GM21723 (cell line): Measurements from ENCODE around the gene LIPC.

ENCODE experiments used
- ATAC-seq: cut with Tn5 transposase; IDR thresholded peaks from one replicate; pipeline ENCODE4 v1.9.1; 2021; ENCODE audit warnings: mild to moderate bottlenecking, moderate library complexity; ENCODE audit not compliant: unreplicated experiment

Gene LIPC

GRCh38 chr15:58433597-58434333, 2.0 kb downstream of the LIPC start:
- no peak for ATAC-seq

- no peak for ATAC-seq
Observed at GRCh38 chr15:58434334-58434875, 2.6 kb downstream of the LIPC start.

GRCh38 chr15:58436552-58436951, 4.8 kb downstream of the LIPC start:
- no peak for ATAC-seq

GRCh38 chr15:58437531-58438105, 5.8 kb downstream of the LIPC start:
- no peak for ATAC-seq

GRCh38 chr15:58438111-58438510, 6.3 kb downstream of the LIPC start:
- ATAC-seq, result no peak

DNA sequence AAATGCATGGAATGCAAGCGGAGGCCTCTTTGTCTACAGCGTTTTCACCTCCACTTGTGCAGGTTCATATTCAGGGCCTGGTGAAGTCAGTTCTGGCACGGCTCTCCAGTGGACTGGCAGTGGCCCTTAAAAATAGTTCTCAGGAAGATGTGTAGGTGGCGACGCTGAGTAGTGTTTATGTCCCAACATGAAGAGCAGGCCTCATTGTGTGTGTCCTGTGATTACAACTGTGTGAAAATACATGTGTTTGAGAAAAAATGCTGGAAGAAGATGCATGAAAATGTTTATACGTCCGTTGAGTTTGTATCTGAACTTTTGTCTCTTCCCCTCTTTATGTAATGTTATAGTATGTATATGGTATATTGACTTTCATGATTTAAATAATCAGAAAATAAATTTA, 7.2 kb downstream of the LIPC start:
- no peak for ATAC-seq

DNA sequence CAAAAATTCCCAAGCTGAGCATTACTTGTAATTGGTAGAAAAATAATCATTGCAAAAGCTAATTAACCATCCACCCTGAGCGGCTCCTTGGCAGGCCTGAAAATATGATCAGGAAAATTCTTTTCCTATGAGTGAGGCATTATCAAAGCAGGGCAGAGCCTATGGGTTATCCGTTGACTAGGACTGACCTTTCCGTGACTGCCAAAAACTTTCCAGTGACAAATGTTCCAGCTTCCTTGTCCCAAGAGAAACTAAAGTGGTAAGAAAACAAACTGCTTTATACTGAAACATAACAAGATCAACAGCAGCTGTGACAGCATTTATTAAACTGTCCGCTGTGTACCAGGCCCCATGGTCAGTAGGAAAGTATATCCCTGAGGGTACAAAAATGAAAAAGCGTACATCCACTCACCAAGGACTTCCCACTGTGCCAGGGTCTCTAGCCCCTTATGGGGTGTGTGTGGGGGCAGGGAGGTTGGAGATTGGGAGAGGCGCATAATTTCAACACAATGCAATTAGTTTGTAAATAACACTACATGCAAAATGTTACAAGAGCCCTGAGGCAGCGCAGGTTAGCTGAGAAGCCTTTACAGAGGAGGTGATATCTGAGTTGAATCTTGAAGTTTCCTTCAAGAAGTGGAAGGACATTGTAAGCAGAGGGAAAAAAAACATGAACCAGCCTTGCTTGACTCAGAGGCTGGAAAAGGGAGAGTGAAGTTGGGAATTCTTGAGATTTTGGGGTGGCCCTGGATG, 8.5 kb downstream of the LIPC start:
- no peak for ATAC-seq

- no peak for ATAC-seq
Observed at GRCh38 chr15:58440922-58441321, 9.1 kb downstream of the LIPC start.

DNA sequence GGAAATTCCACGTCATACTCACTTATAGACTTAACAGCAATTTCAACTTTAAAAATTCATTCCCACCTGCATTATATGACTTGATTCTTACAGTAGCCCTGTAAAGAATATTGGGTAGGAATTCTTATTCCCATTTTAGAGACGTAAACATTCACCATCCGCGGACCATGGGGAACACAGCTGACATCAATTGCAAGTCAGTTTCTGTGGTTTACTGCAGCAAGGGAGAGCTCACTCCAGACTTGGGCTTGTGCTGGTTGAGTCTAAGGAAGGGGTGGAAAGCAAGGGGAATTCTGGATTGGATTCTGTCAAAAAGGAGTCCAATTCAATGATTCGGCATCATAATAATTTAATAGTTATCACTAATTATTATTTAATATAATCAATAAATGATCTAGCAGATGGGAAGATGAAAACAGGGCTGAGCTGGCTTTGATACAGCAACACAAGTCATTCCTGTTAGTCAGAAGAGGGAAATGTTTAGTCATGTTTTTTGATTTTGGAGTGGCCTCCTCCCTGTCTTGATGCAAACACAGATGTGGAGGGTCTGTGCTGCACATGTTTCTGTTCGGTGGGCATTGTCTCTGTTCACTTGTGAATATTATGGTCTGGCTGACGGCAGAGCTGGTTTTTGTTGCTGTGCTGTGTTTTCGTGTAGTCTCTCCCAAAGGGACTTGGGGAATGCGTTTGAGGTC, 9.7 kb downstream of the LIPC start:
- ATAC-seq, result no peak

DNA sequence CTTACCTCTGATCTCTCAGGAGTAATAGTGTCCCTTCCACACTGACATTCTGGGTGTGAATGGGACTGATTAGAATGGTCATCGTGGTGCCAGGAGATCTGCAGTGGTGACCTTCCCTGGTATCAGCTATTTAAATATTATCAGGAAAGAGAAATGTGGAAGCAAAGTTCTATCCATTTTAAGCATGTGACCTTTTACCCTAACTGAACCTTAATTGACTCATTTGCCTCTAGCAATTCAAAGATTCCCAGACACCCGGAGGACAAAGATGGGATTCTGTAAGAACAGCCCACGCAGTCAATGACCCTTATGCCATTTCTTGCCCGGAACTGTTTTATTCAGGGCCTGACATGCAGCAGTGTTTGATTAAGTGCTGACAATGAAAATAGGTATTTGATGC, 10.3 kb downstream of the LIPC start:
- ATAC-seq, result no peak

DNA sequence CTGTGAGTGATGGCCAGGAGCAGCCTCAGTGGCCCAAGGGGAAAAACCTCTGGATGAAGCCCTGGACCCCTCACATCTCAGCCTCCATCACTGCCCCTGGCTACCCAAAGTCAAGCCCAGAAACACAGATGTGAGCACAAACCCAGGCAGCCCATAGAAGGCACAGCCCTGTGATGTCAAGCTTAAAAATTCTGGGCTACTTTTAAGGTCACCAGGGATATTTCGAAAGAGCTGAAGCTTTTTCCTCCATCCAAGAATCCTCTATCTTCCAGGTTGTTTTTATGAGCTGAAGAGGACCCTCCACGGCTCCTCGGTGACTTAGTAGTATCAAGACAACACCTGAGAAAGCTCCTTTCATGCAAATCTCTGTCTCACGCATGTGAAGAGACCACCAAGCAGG, 11.5 kb downstream of the LIPC start:
- no peak for ATAC-seq

GRCh38 chr15:58444056-58444455, 12.3 kb downstream of the LIPC start:
- ATAC-seq, result no peak

DNA sequence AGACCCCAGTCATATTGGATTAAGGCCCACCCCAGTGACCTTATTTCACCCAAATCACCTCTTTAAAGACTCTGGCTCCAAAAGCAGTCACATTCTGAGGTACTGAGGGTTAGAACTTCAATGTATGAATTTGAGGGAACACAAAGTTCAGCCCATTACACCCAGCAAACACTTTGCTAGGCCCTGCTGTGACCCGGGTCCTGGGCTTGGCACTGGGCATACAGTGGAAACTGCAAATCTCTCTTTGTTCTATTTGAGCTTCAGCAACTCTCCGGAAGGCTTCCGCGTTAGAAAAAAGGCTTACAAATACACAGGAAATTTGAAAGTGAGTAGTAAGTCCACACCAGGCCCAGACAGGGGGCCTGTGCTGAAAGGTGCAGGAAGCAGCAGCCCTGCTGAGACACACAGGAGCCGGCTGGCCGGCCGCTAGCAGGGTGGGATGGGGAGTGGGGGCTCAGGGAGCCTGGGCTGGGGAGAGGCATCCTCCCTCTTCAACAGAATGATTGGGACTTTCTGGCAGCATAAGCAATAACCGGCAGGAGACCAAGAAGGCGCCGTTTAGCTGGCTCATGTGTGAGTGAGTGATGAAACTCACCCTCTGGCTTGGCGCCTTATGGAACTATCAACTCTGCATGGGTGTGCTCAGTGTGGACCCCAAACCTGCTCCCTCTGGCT, 13.0 kb downstream of the LIPC start:
- no peak for ATAC-seq

DNA sequence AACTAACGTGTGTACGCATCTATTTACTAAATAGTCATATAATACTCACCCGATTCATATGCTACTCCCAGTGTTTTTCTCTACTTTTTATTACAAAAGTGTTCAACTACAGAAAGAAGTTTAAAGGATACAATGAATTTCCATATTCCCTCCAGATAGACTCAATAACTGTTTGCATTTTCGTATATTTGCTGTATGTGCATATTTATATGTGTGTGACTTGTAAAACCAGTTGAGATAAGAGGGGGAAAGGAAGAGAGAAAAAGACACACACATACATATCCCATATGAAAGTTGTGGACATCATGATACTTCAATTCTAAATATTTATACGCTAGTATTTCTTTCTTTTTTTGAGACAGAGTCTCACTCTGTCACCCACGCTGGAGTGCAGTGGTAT, 14.1 kb downstream of the LIPC start:
- no peak for ATAC-seq

- ATAC-seq, result no peak
Observed at GRCh38 chr15:58446521-58446920, 14.7 kb downstream of the LIPC start.

GRCh38 chr15:58447271-58448010, 15.7 kb downstream of the LIPC start:
- ATAC-seq, result no peak

DNA sequence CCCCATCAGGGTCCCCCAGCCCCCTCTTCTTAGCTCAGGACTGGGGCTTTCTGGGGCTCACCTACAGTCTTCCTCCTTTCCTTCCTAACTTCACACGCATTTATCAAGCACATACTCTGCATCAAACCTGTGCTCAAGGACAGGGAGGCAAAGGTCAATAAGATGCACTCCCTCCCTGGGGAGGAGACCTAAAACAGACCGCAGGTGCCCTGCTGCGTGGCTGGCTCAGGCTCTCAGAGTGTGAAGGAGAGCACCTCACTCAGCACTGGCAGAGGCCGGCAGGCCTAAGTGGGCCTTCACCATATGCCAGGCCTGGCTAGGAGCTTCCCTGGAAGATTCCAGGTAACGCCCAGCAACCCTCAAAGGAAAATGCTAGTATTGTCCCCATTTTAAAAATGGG, 16.5 kb downstream of the LIPC start:
- ATAC-seq, result no peak

GRCh38 chr15:58448906-58449305, 17.1 kb downstream of the LIPC start:
- no peak for ATAC-seq

DNA sequence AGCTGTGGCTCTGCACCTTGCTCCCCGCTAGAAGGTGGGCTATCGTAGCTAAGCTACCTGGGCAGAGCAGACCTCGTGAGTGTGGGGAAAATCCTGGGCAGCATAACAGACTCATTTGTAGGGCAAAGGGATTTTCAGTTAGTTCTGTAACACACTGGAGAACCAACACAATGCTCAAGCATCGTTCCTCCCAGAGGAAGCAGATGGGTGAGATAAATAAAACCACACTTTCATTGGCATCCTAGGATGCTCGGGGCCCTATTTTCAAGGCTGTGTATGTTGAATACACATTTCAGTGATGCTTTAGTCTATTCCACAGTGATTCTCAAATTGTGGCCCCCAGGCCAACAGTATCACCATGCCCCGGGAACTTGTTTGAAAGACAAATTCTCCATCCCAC, 20.0 kb downstream of the LIPC start:
- no peak for ATAC-seq

GRCh38 chr15:58452775-58453174, 21.0 kb downstream of the LIPC start:
- no peak for ATAC-seq
